ENCODE data around the gene CRIM1.

DNA sequence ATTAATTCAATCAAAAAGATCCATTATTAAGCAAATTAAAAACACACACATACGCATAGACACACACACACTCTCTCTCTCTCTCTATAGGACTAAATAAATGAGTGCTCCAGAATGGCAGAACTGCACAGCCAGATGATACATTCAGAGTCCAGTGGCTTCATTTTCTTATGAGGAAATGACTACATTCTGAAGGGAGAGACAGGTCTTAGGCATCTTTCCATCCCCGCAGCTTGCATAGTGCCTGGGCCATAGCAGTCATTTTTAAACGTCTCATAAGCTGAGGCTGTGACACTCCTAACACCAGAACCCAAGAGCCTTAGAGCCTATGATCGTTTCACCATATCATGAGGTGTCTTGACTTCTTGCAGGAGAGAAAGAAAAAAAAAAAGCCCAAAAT, 211.3 kb downstream of the CRIM1 start:
- TF ChIP-seq, protein P1, sequence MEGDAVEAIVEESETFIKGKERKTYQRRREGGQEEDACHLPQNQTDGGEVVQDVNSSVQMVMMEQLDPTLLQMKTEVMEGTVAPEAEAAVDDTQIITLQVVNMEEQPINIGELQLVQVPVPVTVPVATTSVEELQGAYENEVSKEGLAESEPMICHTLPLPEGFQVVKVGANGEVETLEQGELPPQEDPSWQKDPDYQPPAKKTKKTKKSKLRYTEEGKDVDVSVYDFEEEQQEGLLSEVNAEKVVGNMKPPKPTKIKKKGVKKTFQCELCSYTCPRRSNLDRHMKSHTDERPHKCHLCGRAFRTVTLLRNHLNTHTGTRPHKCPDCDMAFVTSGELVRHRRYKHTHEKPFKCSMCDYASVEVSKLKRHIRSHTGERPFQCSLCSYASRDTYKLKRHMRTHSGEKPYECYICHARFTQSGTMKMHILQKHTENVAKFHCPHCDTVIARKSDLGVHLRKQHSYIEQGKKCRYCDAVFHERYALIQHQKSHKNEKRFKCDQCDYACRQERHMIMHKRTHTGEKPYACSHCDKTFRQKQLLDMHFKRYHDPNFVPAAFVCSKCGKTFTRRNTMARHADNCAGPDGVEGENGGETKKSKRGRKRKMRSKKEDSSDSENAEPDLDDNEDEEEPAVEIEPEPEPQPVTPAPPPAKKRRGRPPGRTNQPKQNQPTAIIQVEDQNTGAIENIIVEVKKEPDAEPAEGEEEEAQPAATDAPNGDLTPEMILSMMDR (conservative IDR thresholded peaks at IDR 0.05 in 1 of 2, IDR thresholded peaks at IDR 0.05 in 1 of 2; ENCODE audit: low read depth in 1 of 2, low read length in 2 of 2), result no peak
- TF ChIP-seq EZH2 (IDR thresholded peaks at IDR 0.05; ENCODE audit: low read length, missing control alignments), result no peak

Measured in fibroblast of lung (primary cell).